ENCODE data around the gene MAGEF1.

GRCh38 chr3:184737063-184737462 lies 25.2 kb upstream of the MAGEF1 start:
- TF ChIP-seq CTCF (IDR thresholded peaks at IDR 0.05) (no peak), POLR2A (IDR thresholded peaks at IDR 0.05) (no peak)
